MM.1S (cell line): ENCODE data around the gene SHOC2.

ENCODE experiments used
- DNase-seq: peaks from one replicate; pipeline ENCODE4 v3.0.0-alpha.2; 2015
- H2AFZ ChIP-seq: fragments of 300-600 bp; sonication (generic); 2 replicates; pipeline ENCODE4 v1.6.0; 2016; ENCODE audit warnings: antibody characterized with exemption, low read length
- H3F3A ChIP-seq: fragments of 300-600 bp; sonication (generic); 2 replicates; pipeline ENCODE4 v1.6.1; 2016; ENCODE audit warnings: mild to moderate bottlenecking, antibody characterized with exemption, low read length, moderate library complexity, mixed read lengths; ENCODE audit not compliant: insufficient read depth
- H3K27ac ChIP-seq: fragments of 300-600 bp; sonication (generic); 2 replicates; pipeline ENCODE4 v1.5.1; 2016; ENCODE audit warnings: mild to moderate bottlenecking, low read length
- H3K27me3 ChIP-seq: fragments of 300-600 bp; sonication (generic); replicated peaks from 2 replicates; pipeline ENCODE4 v1.6.0; 2016; ENCODE audit warnings: low read length; ENCODE audit not compliant: insufficient read depth
- H3K36me3 ChIP-seq: fragments of 300-600 bp; sonication (generic); replicated peaks from 2 replicates; pipeline ENCODE4 v1.6.1; 2016; ENCODE audit warnings: mild to moderate bottlenecking, low read length, mixed read lengths; ENCODE audit not compliant: insufficient read depth
- H3K4me1 ChIP-seq: fragments of 300-600 bp; sonication (generic); 2 replicates; pipeline ENCODE4 v1.6.1; 2016; ENCODE audit warnings: low read length, mixed read lengths
- H3K4me2 ChIP-seq: fragments of 300-600 bp; sonication (generic); 2 replicates; pipeline ENCODE4 v1.6.0; 2016; ENCODE audit warnings: low read depth, low read length
- H3K4me3 ChIP-seq: fragments of 300-600 bp; sonication (generic); 2 replicates; pipeline ENCODE4 v1.5.1; 2016; ENCODE audit warnings: low read length, mixed read lengths
- H3K79me2 ChIP-seq: fragments of 300-600 bp; sonication (generic); 2 replicates; pipeline ENCODE4 v1.6.1; 2016; ENCODE audit warnings: mixed run types, low read length, mixed read lengths
- H3K9ac ChIP-seq: fragments of 300-600 bp; sonication (generic); 2 replicates; pipeline ENCODE4 v1.6.1; 2016; ENCODE audit warnings: low read length, mixed read lengths
- H3K9me2 ChIP-seq: fragments of 300-600 bp; sonication (generic); replicated peaks from 2 replicates; pipeline ENCODE4 v1.6.1; 2016; ENCODE audit warnings: mild to moderate bottlenecking, low read length, mixed read lengths; ENCODE audit not compliant: insufficient read depth
- H3K9me3 ChIP-seq: fragments of 300-600 bp; sonication (generic); replicated peaks from 2 replicates; pipeline ENCODE4 v1.6.1; 2016; ENCODE audit warnings: mild to moderate bottlenecking, low read length, mixed read lengths; ENCODE audit not compliant: insufficient read depth
- H4K20me1 ChIP-seq: fragments of 300-600 bp; sonication (generic); 2 replicates; pipeline ENCODE4 v1.6.1; 2016; ENCODE audit warnings: mild to moderate bottlenecking, low read length, moderate library complexity, mixed read lengths; ENCODE audit not compliant: insufficient read depth
- CTCF ChIP-seq: fragments of 300-600 bp; sonication (generic); IDR thresholded peaks from 2 replicates; pipeline ENCODE4 v1.5.1; 2016; ENCODE audit warnings: antibody characterized with exemption, low read length, mixed read lengths
- EZH2 ChIP-seq: fragments of 300-600 bp; sonication (generic); optimal IDR thresholded peaks from 2 replicates; pipeline ENCODE3; 2017; ENCODE audit warnings: low read depth, mild to moderate bottlenecking, antibody characterized with exemption, low read length, mixed read lengths
- EZH2phosphoT487 ChIP-seq: fragments of 300-600 bp; sonication (generic); IDR thresholded peaks from 2 replicates; pipeline ENCODE4 v1.6.1; 2018; ENCODE audit warnings: antibody characterized with exemption, low read length

Gene SHOC2

GRCh38 chr10:110973400-110973799 lies 54.0 kb downstream of the SHOC2 start:
- no peak overlapping the region for H3K9ac ChIP-seq
- H3K9me3 ChIP-seq: no peaks in the 10 kb centered on the region
- no peaks in the 10 kb centered on the region for H3F3A ChIP-seq
- TF ChIP-seq EZH2 (no peak), CTCF (no peak), EZH2phosphoT487 (no peak)
- H3K27me3 ChIP-seq: no peaks in the 10 kb centered on the region
- no peak overlapping the region for H2AFZ ChIP-seq
- H3K4me2 ChIP-seq: no peak overlapping the region
- no peaks in the 10 kb centered on the region for H3K9me2 ChIP-seq
- no peaks in the 10 kb centered on the region for H3K4me1 ChIP-seq
- no peak overlapping the region for H3K4me3 ChIP-seq
- H3K27ac ChIP-seq: no peak overlapping the region
- no peaks in the 10 kb centered on the region for H3K36me3 ChIP-seq
- peaks cover 78% of the 10 kb centered on the region for H3K79me2 ChIP-seq
- no peak for DNase-seq
- no peaks in the 10 kb centered on the region for H4K20me1 ChIP-seq

- H2AFZ ChIP-seq: no peak overlapping the region
- H3K4me3 ChIP-seq: no peak overlapping the region
- H3K9me3 ChIP-seq: no peaks in the 10 kb centered on the region
- no peaks in the 10 kb centered on the region for H4K20me1 ChIP-seq
- peaks cover 13% of the 10 kb centered on the region; the same call in 1 of the 2 replicates for H3K4me1 ChIP-seq
- no peak overlapping the region for H3K9ac ChIP-seq
- no peaks in the 10 kb centered on the region for H3K27me3 ChIP-seq
- no peaks in the 10 kb centered on the region for H3K9me2 ChIP-seq
- no peaks in the 10 kb centered on the region for H3K36me3 ChIP-seq
- peaks cover 82% of the 10 kb centered on the region for H3K79me2 ChIP-seq
- no peak overlapping the region for H3K27ac ChIP-seq
- TF ChIP-seq CTCF (no peak), EZH2 (no peak), EZH2phosphoT487 (no peak)
- DNase-seq: no peak
- no peak overlapping the region for H3K4me2 ChIP-seq
- no peaks in the 10 kb centered on the region for H3F3A ChIP-seq
Measured at GRCh38 chr10:110976577-110976976, 57.2 kb downstream of the SHOC2 start.

GRCh38 chr10:110977662-110978061 lies 58.3 kb downstream of the SHOC2 start:
- H3K9me3 ChIP-seq: no peaks in the 10 kb centered on the region
- H3K9me2 ChIP-seq: no peaks in the 10 kb centered on the region
- H3K27ac ChIP-seq: no peak overlapping the region
- TF ChIP-seq CTCF (no peak), EZH2phosphoT487 (no peak), EZH2 (no peak)
- no peak overlapping the region for H3K4me2 ChIP-seq
- no peak overlapping the region for H3K4me3 ChIP-seq
- peaks cover 13% of the 10 kb centered on the region; the same call in 1 of the 2 replicates for H3K4me1 ChIP-seq
- H3K79me2 ChIP-seq: peaks cover 76% of the 10 kb centered on the region
- H2AFZ ChIP-seq: no peak overlapping the region
- no peaks in the 10 kb centered on the region for H3K27me3 ChIP-seq
- H4K20me1 ChIP-seq: no peaks in the 10 kb centered on the region
- H3K9ac ChIP-seq: no peak overlapping the region
- H3F3A ChIP-seq: no peaks in the 10 kb centered on the region
- DNase-seq: no peak
- H3K36me3 ChIP-seq: no peaks in the 10 kb centered on the region
